ENCODE results near the gene SLC6A6.
"Not testable (repeated sequence)": the region's sequence is repeated elsewhere in the genome, so short reads cannot be mapped to it uniquely, and the experiment has no call there.

SLC6A6 gene

DNA sequence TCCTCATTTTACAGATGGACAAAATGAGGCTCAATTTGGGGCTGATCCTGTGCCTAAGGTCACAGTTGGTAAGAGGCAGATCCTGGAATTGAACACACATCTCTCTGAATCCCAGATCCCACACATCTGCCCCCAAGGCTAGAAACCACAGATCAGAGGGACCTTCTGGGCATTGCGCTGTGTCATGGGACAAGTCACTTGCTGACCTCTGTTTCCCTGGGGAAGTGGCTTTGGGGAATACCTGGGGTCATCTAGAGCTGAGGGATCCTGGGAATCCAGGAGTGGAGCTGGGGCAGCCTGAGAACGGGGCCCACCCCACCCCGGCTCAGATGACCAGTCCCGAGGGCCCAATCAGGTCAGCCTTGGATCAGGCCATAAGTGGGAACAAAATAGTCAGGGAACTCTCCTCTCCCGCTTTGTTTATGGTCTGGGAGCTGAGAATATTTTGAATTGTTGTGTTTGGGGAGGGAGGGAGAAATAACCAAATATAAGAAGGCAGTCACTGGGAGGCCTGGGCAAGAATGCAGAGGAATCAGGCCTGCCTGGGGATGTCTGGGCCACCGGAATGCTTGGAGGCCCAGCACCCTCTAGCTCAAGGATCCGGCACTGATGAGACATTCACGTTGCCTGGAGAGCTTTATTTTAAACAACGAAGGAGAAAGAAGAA, 8.8 kb upstream of the SLC6A6 start:
- no peak overlapping the region for H3K4me3 ChIP-seq (ENCODE audit: low read length)
- DNase-seq (ENCODE audit: low read depth, low spot score), result no peak

DNA sequence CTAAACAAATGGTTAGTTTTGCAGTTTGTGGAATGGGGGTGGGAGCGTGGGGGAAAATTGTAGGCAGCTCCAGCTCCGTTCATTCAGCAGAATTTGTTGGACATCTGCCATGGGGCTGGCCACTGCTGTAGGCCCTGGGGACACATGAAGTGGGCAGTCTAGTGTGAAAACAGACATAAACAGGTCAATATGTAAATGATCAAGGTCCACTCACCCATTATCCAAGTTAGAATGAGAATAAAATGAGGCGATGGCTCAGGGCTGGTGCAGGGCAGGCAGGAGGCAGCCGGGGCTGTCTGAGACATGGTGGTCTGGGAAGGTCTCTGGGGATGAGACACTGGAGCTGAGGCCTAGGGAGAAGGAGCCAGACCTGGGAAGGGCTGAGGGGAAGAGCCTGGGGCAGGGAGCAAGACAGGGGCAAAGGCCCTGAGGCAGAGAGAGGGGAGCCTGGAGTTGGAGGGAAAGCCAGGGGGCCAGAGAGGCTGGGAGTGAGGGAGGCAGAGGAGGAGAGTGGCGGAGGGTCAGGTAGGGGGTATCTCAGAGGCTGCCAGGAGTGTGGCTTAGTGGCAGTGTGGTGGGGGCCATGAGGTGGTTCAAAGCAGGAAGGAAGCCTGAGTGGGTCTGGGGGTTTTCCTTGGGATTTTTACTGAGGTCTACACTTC, 6.2 kb upstream of the SLC6A6 start:
- no peak overlapping the region for H3K4me3 ChIP-seq (ENCODE audit: low read length)
- no peak for DNase-seq (ENCODE audit: low read depth, low spot score)

DNA sequence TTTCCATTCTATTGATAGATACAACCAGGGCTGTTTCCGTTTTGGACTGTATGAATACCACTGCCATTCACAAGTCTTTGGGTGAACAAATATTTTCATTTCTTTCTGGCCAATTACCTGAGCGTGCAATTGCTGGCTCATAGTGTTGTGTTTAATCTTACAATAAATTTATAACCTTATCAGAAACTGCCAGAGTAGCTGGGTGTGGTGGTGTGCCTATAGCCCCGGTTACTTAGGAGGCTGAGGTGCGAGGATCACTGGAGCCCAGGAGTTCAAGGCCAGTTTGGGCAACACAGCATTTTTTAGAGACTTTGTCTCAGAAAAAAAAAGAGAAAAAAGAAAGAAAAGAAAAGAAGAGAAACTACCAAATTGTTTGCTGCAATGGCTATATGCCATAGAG, 5.4 kb upstream of the SLC6A6 start:
- H3K4me3 ChIP-seq (ENCODE audit: low read length), result no peak overlapping the region
- DNase-seq (ENCODE audit: low read depth, low spot score), result no peak

DNA sequence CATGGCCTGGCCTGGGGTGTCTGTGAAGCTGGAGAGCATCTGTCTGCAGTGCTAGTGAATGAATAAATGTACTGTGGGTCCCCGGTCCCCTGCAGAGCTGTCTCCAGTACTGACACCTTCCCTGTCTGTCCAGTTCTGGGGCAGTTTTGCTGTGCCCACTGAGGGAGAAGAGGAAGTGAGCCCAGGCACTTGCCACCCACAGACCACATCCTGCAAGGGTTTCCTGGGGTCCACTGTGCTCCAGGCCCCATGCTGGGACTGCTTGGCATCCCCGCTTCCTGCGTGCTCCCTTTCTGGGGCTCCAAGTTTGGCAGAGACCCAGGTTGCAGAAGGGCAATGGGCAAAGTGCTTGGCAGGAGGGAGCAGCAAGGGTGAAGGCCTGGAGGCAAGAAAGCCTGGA, 4.9 kb upstream of the SLC6A6 start:
- no peak overlapping the region for H3K4me3 ChIP-seq (ENCODE audit: low read length)
- no peak for DNase-seq (ENCODE audit: low read depth, low spot score)

DNA sequence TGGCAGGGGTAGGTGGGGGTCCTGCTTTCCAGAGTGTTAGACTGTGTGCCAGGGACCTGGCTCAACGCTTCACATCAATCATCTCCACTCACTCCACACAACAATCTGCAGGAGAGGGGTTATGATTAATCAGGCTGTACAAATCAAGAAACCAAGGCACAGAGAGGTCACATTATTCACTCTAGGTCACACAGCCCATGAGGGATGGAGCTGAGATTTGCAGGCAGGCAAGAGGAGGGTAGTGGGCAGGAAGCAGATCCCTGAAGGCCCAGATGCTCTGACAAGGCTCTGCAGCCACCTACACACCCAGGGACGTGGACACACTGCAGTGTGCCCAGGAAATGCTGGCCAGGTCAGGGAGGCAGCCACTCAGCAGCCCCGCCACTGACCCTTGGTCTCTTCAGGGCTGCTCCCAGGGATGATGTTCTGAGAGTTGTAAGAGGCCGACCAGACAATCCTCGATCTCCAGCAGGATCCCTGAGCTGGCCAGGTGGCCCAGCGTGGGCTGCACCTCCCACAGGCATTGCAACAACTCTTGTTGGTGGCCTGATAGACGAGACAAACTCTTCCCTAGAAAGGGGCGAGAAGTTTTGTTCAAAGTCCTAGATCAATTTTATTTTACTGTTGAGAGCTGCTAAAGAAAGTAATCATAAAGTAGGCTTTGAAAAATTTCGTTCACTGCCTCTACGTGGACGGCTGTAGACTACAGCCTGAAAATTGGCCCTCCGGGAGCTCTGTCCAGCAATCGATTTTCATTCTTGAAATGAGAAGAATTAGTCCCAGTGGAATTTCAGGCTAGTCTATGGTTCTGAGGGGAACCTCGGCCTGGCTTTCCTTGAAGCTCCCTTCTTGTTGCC, 4.2 kb upstream of the SLC6A6 start:
- no peak overlapping the region for H3K4me3 ChIP-seq (ENCODE audit: low read length)
- no peak for DNase-seq (ENCODE audit: low read depth, low spot score)

DNA sequence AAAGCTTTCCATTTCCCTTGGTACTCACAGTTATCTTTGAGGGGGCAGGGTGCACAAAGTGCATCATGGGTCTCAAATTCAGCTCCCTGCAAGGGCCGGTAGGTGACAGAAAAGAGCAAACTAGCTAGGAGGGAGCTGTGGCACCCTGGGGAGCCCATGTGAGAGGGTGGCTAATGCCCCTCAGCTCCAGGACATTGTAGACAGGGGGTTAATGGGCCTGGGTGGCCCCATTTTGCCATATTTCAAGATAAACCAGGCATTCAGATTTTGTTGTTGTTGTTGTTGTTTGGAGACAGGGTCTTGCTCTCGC, 3.7 kb upstream of the SLC6A6 start:
- no peak overlapping the region for H3K4me3 ChIP-seq (ENCODE audit: low read length)
- DNase-seq (ENCODE audit: low read depth, low spot score), result no peak

DNA sequence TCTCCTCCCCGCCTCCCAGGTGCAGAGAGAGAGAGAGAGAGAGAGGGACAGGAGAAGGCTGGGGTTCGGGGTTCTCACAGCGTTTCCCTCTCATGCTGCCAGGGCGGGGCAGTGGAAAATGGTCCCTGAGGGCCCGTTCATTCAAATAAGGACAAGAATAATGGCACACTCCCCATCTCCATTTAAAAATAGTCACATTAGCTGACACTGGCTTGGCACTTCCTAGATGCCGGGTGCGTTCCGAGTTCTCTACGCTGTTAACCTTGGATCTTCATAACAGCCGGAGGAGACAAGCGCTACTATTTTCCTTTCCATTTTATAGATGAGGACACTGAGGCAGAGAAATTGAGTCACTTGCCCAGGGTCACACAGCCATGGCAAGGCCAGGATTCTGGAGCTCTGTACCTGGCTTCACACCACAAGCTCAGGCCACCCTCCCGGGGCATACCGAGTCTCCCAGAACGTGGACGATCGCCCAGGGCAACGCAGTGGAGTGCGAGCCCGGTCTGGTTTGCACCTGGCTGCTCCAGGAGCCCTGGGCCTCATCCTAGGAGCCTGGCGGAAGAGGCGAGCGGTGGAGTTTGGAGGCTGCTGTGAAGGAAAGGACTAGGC, 608 bp upstream of the SLC6A6 start:
- H3K4me3 ChIP-seq (ENCODE audit: low read length), result peak overlapping the region; percentile 100
- DNase-seq (ENCODE audit: low read depth, low spot score), result no peak

DNA sequence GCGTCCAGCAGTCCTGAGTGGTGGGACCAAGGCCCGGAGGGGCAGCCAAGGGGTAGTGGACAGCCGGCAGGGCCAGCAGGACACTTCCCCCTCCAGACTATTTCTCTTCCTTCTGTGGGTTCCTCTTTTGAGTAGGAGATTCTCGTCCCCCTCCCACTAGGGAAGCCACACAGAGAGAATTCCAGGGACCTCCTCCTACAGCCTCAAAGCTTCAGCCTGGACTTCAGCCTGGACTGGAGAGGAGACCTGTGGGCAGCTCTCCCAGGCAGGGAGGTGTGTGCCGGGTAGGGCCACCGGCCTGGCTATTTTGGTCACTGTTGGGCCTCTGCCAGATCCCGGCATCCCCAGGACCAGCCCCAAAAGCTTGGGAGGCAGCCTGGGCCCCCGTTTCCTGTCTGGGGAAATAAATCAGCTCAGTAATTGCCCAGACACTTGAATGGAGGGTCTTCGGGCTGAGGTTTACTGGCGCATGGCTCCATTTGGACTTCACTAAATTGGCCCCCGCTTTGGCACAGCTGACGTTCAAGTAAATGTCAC, 1.3 kb downstream of the SLC6A6 start:
- DNase-seq (ENCODE audit: low read depth, low spot score), result no peak
- H3K4me3 ChIP-seq (ENCODE audit: low read length), result peak overlapping the region; percentile 100

DNA sequence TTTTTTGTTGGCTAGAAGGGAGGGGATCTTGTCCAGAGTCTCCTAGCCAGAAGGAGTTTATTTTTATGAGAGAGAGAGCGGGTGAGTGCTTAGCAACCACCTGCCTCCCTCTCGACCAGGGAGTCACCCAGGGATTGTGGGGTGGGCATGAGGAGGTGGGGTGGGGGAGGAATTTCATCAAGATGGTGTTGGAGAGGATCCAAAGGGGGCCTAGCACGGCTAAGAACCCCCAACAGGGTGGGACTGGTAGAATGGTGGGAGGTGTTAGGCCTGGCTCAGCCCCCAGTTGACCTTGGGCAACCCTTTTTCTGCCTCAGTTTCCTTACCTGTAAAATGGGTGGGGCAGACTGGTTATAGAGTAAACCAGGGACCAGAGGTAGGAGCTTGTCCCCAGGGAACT, 1.8 kb downstream of the SLC6A6 start:
- peak overlapping the region; percentile 100 for H3K4me3 ChIP-seq (ENCODE audit: low read length)
- DNase-seq (ENCODE audit: low read depth, low spot score), result no peak

DNA sequence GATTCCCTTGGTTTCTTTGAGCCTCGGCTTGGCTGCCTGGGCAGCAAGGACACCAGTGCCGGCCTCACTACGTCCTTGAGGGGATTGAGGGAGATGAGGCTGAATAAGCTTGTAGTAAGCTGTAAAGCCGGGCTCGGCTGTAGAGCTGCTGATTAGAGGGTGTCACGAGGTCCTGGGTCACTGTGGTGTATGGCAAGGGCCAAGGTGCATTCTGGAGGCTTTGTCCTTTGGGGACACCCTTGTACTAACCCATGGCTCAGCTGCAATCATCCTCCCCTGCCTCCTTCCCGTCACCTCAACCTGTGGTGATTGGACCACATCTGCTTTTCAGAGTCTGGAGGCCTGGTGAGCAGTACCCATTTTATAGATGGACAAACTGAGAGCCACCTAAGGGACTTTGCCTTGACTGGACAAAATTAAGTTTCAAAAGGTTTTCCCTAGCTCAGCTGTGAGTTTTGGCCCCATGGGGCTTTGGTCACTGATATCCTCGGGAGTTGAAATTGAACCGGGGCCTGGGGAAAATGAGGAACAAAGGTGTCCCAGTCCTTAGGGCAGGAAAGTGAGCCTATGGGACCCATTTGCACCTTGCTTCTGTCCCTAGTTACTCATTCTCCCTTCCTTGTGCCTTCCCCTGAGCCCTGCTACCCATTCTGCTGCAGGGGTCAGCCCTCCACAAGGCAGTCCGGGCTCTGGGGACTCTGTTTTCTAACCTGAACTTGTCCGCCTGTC, 2.4 kb downstream of the SLC6A6 start:
- H3K4me3 ChIP-seq (ENCODE audit: low read length), result no peak overlapping the region

DNA sequence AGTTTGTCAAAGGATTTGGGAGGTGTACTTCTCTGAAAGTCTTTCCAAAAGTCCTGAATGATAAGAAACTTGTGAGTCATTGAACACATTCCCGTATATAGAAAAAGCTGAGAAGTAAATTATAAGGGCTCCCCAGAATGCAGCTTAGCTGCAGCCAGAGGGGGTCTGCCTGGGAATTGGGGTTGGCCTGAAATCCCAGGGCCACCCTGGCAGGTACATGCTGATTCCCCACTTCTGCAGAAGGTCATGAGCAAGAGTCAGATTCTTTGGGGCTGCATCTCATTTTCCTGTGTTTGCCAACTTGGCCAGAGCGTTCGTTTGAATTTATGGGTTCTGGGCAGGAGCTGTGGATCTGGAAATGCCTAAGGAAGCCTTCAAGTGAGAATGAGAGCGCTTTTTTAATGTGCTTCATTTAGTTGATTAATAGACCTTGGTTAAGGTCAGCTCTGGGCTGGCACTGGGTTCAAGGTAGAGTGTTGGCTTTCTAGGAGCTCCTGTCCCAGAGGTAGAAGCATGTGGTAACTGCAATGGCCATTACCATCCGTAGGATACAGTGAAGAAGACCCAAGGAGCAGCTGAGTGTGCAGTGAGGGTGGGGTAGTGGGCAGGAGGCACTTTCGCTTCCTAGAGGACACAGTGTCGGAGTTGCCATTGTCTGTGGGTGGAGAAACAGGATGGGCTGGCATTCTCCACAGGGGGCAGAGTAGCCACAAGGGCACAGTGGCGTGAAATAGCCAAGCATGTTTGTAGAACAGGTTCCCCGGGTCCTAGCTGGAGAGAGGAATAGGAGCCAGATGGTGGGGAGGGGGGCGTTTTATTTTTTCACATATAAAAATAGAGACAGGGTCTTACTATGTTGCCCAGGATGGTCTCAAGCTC, 3.2 kb downstream of the SLC6A6 start:
- no peak overlapping the region for H3K4me3 ChIP-seq (ENCODE audit: low read length)
- no peak for DNase-seq (ENCODE audit: low read depth, low spot score)

More for the DNA sequence above, 2.4 kb downstream of the SLC6A6 start:
- no peak for DNase-seq (ENCODE audit: low read depth, low spot score)

DNA sequence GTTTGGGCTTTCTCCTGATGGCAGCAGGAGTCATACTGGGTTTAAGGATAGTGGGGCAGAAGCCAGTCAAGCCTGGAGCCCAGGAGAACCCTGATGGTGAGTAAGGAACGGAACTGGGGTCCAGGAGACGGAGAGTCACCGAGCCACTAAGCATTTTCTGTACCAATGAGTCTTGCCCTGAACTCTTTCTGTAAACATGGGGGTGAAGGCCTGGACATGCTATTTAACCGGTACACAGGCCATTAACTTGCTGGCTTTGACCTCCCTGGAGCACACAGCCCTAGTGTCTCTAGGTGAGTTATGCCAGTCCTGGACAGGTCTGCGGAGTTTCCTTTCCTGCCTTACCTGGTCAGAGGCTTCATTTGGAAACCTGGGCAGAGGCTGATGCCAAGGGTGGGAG, 3.9 kb downstream of the SLC6A6 start:
- H3K4me3 ChIP-seq (ENCODE audit: low read length), result no peak overlapping the region
- DNase-seq (ENCODE audit: low read depth, low spot score), result no peak

DNA sequence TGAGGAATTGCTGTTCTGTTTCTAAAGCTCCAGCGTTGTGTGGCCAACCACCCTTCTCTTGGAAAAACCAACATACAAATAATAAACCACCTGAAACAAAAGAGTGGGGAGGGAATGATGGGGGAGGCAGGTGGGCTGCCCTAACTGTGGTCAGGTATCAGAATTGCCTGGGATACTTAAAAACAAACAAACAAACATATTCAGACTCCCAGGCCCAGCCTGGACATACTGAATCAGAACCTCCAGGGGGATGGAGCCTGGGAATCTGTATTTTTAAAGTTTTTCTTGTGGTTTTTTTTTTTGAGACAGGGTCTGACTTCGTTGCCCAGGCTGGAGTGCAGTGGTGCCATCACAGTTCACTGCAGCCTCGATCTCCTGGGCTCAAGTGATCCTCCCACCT, 4.4 kb downstream of the SLC6A6 start:
- no peak overlapping the region for H3K4me3 ChIP-seq (ENCODE audit: low read length)
- DNase-seq (ENCODE audit: low read depth, low spot score), result no peak

DNA sequence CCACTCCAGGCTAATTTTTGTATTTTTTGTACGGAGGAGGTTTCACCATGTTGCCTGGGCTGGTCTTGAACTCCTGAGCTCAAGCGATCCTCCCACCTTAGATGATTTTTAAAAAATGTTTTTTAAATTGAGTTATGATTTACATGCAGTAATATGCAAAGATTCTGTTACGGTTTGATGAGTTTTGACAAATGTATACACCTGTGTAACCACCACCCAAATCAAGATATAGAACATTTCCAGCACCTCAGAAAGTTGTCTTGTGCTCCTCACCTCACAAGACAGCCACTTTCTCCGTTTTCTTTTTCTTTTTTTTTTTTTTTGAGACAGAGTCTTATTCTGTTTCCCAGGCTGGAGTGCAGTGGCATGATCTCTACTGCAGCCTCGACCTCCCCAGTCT, 4.8 kb downstream of the SLC6A6 start:
- DNase-seq (ENCODE audit: low read depth, low spot score), result no peak

DNA sequence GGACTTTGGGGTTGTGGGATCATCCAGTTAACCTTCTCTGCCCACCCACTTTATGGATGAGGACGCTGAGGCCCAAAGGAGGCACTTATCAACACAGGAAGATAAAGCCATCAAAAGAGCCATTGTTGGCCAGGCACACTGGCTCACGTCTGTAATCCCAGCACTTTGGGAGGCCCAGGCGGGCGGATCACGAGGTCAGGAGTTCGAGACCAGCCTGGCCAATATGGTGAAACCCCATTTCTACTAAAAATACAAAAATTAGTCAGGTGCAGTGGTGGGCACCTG, 7.3 kb downstream of the SLC6A6 start:
- H3K4me3 ChIP-seq (ENCODE audit: low read length); DNase-seq (ENCODE audit: low read depth, low spot score): not testable (repeated sequence)

More for the DNA sequence above, 4.8 kb downstream of the SLC6A6 start:
- no peak overlapping the region for H3K4me3 ChIP-seq (ENCODE audit: low read length)

DNA sequence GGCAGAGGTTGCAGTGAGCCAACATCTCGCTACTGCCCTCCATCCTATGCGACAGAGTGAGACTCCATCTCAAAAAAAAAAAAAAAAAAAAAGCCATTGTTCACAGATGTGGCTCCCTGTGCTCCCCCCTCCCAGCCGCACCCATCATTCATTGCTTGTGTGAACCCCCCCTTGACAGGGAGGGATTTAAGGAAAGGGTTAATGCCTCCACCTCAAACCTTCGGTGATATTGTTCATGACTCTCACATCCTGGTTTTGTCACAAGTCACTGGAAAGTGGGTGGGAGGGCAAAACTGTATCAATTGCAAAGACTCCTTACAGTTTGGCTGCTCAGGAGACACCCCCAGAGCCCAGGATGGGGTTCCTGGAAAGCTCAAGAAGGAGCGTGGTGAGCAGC, 7.7 kb downstream of the SLC6A6 start:
- DNase-seq (ENCODE audit: low read depth, low spot score), result no peak
- H3K4me3 ChIP-seq (ENCODE audit: low read length), result no peak overlapping the region

DNA sequence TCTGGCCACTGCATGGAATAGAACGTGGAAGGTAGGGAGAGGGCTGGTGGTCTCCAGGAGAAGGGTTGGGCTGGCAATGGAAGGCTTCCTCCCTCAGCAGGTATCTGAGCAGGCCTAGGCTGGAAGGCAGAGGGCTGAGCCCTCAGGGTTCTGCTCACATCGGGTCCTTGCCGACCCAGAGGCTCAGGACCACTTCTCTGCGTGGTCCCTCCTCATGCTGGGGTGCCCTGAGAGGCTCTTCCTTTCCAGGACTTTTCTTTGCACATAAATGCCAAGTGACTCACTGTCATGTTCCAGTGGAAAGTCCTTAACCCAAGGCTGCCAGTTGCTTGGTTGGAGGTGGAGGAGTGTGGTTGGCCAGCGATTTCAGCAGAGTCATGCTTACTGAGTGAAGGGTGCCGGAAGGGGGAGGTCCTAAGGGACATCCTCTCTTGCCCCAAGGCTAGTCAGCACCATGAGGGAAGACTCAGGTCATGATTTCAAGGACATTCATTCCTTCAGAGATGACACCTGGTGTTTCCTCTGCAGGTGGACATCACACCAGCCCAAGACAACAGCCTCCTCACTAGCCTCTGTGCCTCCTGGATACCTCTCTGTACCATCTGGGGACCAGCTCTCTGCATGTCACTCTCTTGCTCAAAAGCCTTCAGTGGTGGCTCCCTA, 8.2 kb downstream of the SLC6A6 start:
- no peak overlapping the region for H3K4me3 ChIP-seq (ENCODE audit: low read length)
- DNase-seq (ENCODE audit: low read depth, low spot score), result no peak

DNA sequence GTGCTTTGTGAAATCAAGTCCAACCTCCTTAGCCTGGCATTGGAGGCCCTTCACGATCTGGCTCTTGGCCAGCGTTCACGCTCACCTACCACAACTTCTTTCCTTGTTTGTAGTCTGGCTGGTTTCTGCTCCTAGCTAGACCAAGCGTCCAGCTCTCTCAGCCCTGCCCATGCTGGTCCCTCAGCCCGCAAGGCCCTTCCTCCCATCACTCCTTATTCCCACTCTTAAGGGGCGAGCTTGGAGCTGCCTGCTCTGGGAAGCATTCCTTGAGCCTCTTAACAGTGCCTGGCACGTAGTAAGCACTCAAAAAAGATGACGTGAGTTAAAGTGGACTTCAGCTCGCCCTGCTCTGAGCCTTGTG, 8.7 kb downstream of the SLC6A6 start:
- DNase-seq (ENCODE audit: low read depth, low spot score), result no peak
- H3K4me3 ChIP-seq (ENCODE audit: low read length), result no peak overlapping the region
